Testis (tissue), 3 donors: Measurements from ENCODE around the gene EDEM3. TPM values are rescaled to one million over a fixed set of nuclear protein-coding genes. Genes with fewer than 3 reads are reported as not detected.

Experiments used
- DNase-seq: peaks from one replicate; pipeline ENCODE4 v3.0.0-alpha.2; 2019
- H3K27ac ChIP-seq, 2 donors: fragments of 200-600 bp; sonication (generic); one replicate each; pipeline ENCODE4 v1.5.1; 2019
- H3K27me3 ChIP-seq: fragments of 200-600 bp; sonication (generic); one replicate; pipeline ENCODE4 v1.5.1; 2019
- H3K36me3 ChIP-seq: fragments of 200-600 bp; sonication (generic); one replicate; pipeline ENCODE4 v1.5.1; 2017; ENCODE audit warnings: low read depth; ENCODE audit errors: missing control alignments
- H3K4me1 ChIP-seq: fragments of 200-600 bp; sonication (generic); one replicate; pipeline ENCODE4 v1.5.1; 2019
- H3K4me3 ChIP-seq, 2 donors: fragments of 200-600 bp; sonication (generic); one replicate each; pipeline ENCODE4 v1.5.1; 2017 to 2019
- H3K9me3 ChIP-seq: fragments of 200-600 bp; sonication (generic); one replicate; pipeline ENCODE4 v1.5.1; 2017
- CTCF ChIP-seq, 3 experiments: fragments of 450-650 bp in 2 of 3; fragments of 200-600 bp in 1 of 3; sonication (generic) in 1 of 3; IDR thresholded peaks; one replicate each; pipeline ENCODE4 v1.5.1; 2016 to 2019; ENCODE audit warnings: antibody characterized with exemption in 3 of 3, mild to moderate bottlenecking in 2 of 3, moderate library complexity in 1 of 3
- POLR2A ChIP-seq: fragments of 450-650 bp; IDR thresholded peaks from one replicate; pipeline ENCODE4 v1.6.1; 2017; ENCODE audit warnings: antibody characterized with exemption, mild to moderate bottlenecking, moderate library complexity
- WGBS, 2 donors: methylation state at CpG; one replicate each; pipeline ENCODE4 v1.1.5; 2018; 5-methylcytosine and 5-hydroxymethylcytosine counted together
- intact Hi-C: fragments of 100-400 bp; cut with DNase I; formaldehyde crosslinking; loops from one replicate; pipeline ENCODE4 v1.15.1; 2023; ENCODE audit warnings: low total_unique reads
- polyA plus RNA-seq: library from polyadenylated mRNA; stranded (reverse); fragments of 350-450 nt; fragmentation: Illumina TruSeq; extraction: RNeasy Lipid Tissue Mini Kit (QIAGEN cat#74804); gene quantifications from one replicate; pipeline ENCODE4 v1.2.3, GENCODE V29; 2014; ENCODE audit warnings: low read depth, low replicate concordance; ENCODE audit not compliant: insufficient read depth
- total RNA-seq, 2 donors: library from RNA; depleted of rRNA; stranded (reverse); fragments of >200 nt; gene quantifications; one replicate each; pipeline ENCODE4 v1.2.3, GENCODE V29; 2016

The EDEM3 gene
- total and polyA plus RNA-seq, 3 donors from 2014 or later, result 20.7 to 41.0 (median 23.5) TPM

- 90 to 96% methylated on average over 1 of the region's 1 CpG for WGBS, 2 donors
- intact Hi-C loops, result no loop called here
Measured at GRCh38 chr1:184701816-184702215, 52.8 kb downstream of the EDEM3 start.

GRCh38 chr1:184698969-184699368 is 55.7 kb downstream of the EDEM3 start:
- Histone ChIP-seq H3K36me3 (no peaks in the 10 kb centered on the region), H3K27ac (no peak overlapping the region), H3K27me3 (no peaks in the 10 kb centered on the region), H3K4me3 (no peak overlapping the region), H3K9me3 (no peaks in the 10 kb centered on the region), H3K4me1 (no peaks in the 10 kb centered on the region)
- DNase-seq, result no peak
- 95% methylated on average over 1 of the region's 1 CpG for WGBS, 2 donors
- intact Hi-C loops, result no loop called here
- TF ChIP-seq POLR2A (no peak), CTCF (IDR thresholded peaks at IDR 0.05) (no peak)

More at GRCh38 chr1:184701816-184702215, 52.8 kb downstream of the EDEM3 start:
- Histone ChIP-seq H3K4me1 (no peaks in the 10 kb centered on the region), H3K27ac (no peak overlapping the region), H3K9me3 (no peaks in the 10 kb centered on the region), H3K27me3 (no peaks in the 10 kb centered on the region), H3K36me3 (no peaks in the 10 kb centered on the region), H3K4me3 (no peak overlapping the region)
- TF ChIP-seq POLR2A (no peak), CTCF (IDR thresholded peaks at IDR 0.05) (no peak)
- DNase-seq, result no peak

GRCh38 chr1:184698016-184698415 is 56.6 kb downstream of the EDEM3 start:
- Histone ChIP-seq H3K36me3 (no peaks in the 10 kb centered on the region), H3K4me1 (no peaks in the 10 kb centered on the region), H3K27ac (no peak overlapping the region), H3K4me3 (no peak overlapping the region), H3K27me3 (no peaks in the 10 kb centered on the region), H3K9me3 (no peaks in the 10 kb centered on the region)
- intact Hi-C loops, result no loop called here
- 55 to 66% methylated on average over 3 of the region's 3 CpGs for WGBS, 2 donors
- TF ChIP-seq POLR2A (no peak), CTCF (IDR thresholded peaks at IDR 0.05) (no peak)
- DNase-seq, result no peak

- intact Hi-C loops, result no loop called here
- H3K27me3 ChIP-seq, result no peaks in the 10 kb centered on the region
- H3K36me3 ChIP-seq, result no peaks in the 10 kb centered on the region
- H3K4me1 ChIP-seq, result no peaks in the 10 kb centered on the region
- no peak overlapping the region for H3K27ac ChIP-seq
- WGBS, 2 donors, result 49 to 74% methylated on average over 3 of the region's 3 CpGs
- TF ChIP-seq CTCF (IDR thresholded peaks at IDR 0.05), result no peak
- TF ChIP-seq POLR2A, result no peak
- no peak for DNase-seq
- H3K4me3 ChIP-seq, result no peak overlapping the region
- H3K9me3 ChIP-seq, result no peaks in the 10 kb centered on the region
Measured at GRCh38 chr1:184696403-184696802, 58.3 kb downstream of the EDEM3 start.

GRCh38 chr1:184695023-184695422 is 59.6 kb downstream of the EDEM3 start:
- TF ChIP-seq POLR2A (no peak), CTCF (IDR thresholded peaks at IDR 0.05) (no peak)
- whole genome bisulfite sequencing, 2 donors, result 80 to 83% methylated on average over 5 of the region's 5 CpGs
- Histone ChIP-seq H3K4me3 (no peak overlapping the region), H3K36me3 (no peaks in the 10 kb centered on the region), H3K27me3 (no peaks in the 10 kb centered on the region), H3K9me3 (no peaks in the 10 kb centered on the region), H3K27ac (no peak overlapping the region), H3K4me1 (no peaks in the 10 kb centered on the region)
- no peak for DNase-seq
- intact Hi-C loops, result no loop called here
